ENCODE results near the gene RAB44.

Gene RAB44

DNA sequence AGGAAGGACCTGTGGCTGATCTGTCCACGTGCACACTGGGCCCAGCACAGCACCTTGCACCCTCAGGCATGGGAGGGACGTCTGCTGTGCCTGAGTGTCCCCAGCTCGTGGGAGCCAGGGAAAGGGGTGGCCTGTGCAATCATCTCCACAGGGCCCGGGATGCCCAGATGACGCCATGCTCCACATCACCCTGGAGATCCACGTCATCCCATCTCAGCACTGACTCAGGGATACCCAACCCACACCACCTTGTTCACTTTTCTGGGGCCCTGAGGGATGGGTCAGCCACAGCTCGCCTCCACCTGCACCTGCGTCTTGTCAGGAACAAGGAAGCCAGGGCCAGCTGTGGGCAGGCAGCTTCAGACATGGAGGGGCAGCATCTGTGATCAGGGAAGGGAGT lies 48.2 kb downstream of the RAB44 start:
- Histone ChIP-seq H3K27ac (ENCODE audit: low read depth, low read length, poor library complexity, severe bottlenecking) (no peak overlapping the region), H3K4me2 (ENCODE audit: low read length) (no peak overlapping the region), H3K4me1 (ENCODE audit: insufficient read depth, low read length, severe bottlenecking) (peaks cover 2% of the 10 kb centered on the region), H3K27me3 (ENCODE audit: insufficient read depth, low read length) (no peaks in the 10 kb centered on the region), H2AFZ (ENCODE audit: low read length) (no peak overlapping the region), H4K20me1 (ENCODE audit: insufficient read depth, low read length) (no peaks in the 10 kb centered on the region), H3K9ac (ENCODE audit: low read length) (no peak overlapping the region), H3K36me3 (ENCODE audit: insufficient read depth, low read length) (peaks cover 32% of the 10 kb centered on the region), H3K4me3 (ENCODE audit: low read depth, low read length, poor library complexity, severe bottlenecking) (no peak overlapping the region), H3K9me3 (ENCODE audit: low read length) (no peaks in the 10 kb centered on the region), H3K79me2 (ENCODE audit: insufficient read depth, low read length) (no peaks in the 10 kb centered on the region), H3F3A (ENCODE audit: insufficient read depth, low read length) (no peaks in the 10 kb centered on the region), H3K9me2 (ENCODE audit: low read depth, low read length) (no peaks in the 10 kb centered on the region)
- TF ChIP-seq, protein P1, sequence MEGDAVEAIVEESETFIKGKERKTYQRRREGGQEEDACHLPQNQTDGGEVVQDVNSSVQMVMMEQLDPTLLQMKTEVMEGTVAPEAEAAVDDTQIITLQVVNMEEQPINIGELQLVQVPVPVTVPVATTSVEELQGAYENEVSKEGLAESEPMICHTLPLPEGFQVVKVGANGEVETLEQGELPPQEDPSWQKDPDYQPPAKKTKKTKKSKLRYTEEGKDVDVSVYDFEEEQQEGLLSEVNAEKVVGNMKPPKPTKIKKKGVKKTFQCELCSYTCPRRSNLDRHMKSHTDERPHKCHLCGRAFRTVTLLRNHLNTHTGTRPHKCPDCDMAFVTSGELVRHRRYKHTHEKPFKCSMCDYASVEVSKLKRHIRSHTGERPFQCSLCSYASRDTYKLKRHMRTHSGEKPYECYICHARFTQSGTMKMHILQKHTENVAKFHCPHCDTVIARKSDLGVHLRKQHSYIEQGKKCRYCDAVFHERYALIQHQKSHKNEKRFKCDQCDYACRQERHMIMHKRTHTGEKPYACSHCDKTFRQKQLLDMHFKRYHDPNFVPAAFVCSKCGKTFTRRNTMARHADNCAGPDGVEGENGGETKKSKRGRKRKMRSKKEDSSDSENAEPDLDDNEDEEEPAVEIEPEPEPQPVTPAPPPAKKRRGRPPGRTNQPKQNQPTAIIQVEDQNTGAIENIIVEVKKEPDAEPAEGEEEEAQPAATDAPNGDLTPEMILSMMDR (IDR thresholded peaks at IDR 0.05; ENCODE audit: low read length): no peak
- no peak for TF ChIP-seq EZH2 (IDR thresholded peaks at IDR 0.05; ENCODE audit: borderline replicate concordance, low read length)

DNA sequence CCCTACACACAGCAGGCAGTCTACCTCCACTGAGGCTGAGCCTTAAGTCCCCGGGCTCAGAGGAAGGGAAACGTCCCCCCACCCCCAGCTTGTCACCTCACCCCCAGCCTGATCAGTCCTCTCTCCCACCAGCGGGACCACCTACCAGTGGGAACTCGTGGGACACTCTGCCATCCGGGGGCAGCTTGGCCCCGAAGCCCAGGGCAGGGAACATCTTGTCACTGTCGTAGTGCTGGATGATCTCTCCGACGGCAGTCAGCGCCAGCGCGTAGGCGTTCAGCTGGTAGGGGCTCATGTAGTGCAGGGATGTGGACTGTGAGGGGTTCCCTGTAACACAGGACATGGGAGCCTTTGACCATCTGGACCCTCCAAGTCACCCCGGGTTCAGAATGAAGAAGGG lies 48.6 kb downstream of the RAB44 start:
- no peak overlapping the region for H3K4me2 ChIP-seq (ENCODE audit: low read length)

DNA sequence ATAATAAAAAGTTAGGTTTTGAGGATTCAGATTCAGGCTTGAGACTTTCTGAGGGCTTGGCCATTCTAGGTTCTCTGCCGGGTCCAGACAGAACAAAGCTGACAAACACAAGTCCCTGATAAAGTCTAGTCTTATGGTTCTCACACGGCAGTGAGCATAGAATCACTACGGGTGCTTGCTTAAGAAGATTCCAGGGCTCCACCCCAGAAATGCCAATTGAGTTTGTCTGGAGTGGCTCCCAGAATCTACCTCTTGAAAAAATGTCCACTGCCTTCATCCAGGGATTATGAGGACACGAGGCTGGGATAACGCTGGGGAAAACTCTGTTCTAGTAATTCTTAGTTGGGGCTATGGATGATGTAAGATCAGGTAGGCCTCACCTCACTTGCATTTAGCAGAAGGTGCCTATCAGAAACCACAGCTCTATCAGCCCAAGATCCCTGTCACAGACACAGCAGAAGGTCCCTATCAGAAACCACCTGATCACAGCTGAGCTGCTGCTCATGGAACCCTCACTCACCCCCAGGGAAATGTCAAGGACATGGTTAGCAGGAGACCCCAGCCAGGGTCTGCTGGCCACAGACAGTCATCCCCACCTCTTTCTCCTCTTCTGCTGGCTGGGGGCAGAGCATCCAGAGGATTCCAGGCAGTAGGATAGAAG lies 52.3 kb downstream of the RAB44 start:
- no peaks in the 10 kb centered on the region for H3K9me3 ChIP-seq (ENCODE audit: low read length)
- no peaks in the 10 kb centered on the region for H3F3A ChIP-seq (ENCODE audit: insufficient read depth, low read length)
- no peak overlapping the region for H2AFZ ChIP-seq (ENCODE audit: low read length)
- H3K79me2 ChIP-seq (ENCODE audit: insufficient read depth, low read length): no peaks in the 10 kb centered on the region
- no peak overlapping the region for H3K9ac ChIP-seq (ENCODE audit: low read length)
- peaks cover 25% of the 10 kb centered on the region for H3K4me1 ChIP-seq (ENCODE audit: insufficient read depth, low read length, severe bottlenecking)
- no peak overlapping the region for H3K4me2 ChIP-seq (ENCODE audit: low read length)
- H3K36me3 ChIP-seq (ENCODE audit: insufficient read depth, low read length): peaks cover 62% of the 10 kb centered on the region
- TF ChIP-seq EZH2 (IDR thresholded peaks at IDR 0.05; ENCODE audit: borderline replicate concordance, low read length): no peak
- TF ChIP-seq, protein P1 (IDR thresholded peaks at IDR 0.05; ENCODE audit: low read length): no peak
- H3K27ac ChIP-seq (ENCODE audit: low read depth, low read length, poor library complexity, severe bottlenecking): no peak overlapping the region
- H3K4me3 ChIP-seq (ENCODE audit: low read depth, low read length, poor library complexity, severe bottlenecking): no peak overlapping the region
- no peaks in the 10 kb centered on the region for H3K27me3 ChIP-seq (ENCODE audit: insufficient read depth, low read length)
- H3K9me2 ChIP-seq (ENCODE audit: low read depth, low read length): no peaks in the 10 kb centered on the region
- no peaks in the 10 kb centered on the region for H4K20me1 ChIP-seq (ENCODE audit: insufficient read depth, low read length)

More for the DNA sequence above, 48.6 kb downstream of the RAB44 start:
- H3K27ac ChIP-seq (ENCODE audit: low read depth, low read length, poor library complexity, severe bottlenecking): no peak overlapping the region
- no peaks in the 10 kb centered on the region for H4K20me1 ChIP-seq (ENCODE audit: insufficient read depth, low read length)
- peaks cover 36% of the 10 kb centered on the region for H3K36me3 ChIP-seq (ENCODE audit: insufficient read depth, low read length)
- H3K79me2 ChIP-seq (ENCODE audit: insufficient read depth, low read length): no peaks in the 10 kb centered on the region
- H3K4me1 ChIP-seq (ENCODE audit: insufficient read depth, low read length, severe bottlenecking): no peaks in the 10 kb centered on the region
- H3K27me3 ChIP-seq (ENCODE audit: insufficient read depth, low read length): no peaks in the 10 kb centered on the region
- no peaks in the 10 kb centered on the region for H3K9me2 ChIP-seq (ENCODE audit: low read depth, low read length)
- TF ChIP-seq, protein P1 (IDR thresholded peaks at IDR 0.05; ENCODE audit: low read length): no peak
- TF ChIP-seq EZH2 (IDR thresholded peaks at IDR 0.05; ENCODE audit: borderline replicate concordance, low read length): no peak
- H2AFZ ChIP-seq (ENCODE audit: low read length): no peak overlapping the region
- no peaks in the 10 kb centered on the region for H3K9me3 ChIP-seq (ENCODE audit: low read length)
- no peak overlapping the region for H3K9ac ChIP-seq (ENCODE audit: low read length)
- no peak overlapping the region for H3K4me3 ChIP-seq (ENCODE audit: low read depth, low read length, poor library complexity, severe bottlenecking)
- H3F3A ChIP-seq (ENCODE audit: insufficient read depth, low read length): no peaks in the 10 kb centered on the region

Measured in OCI-LY1 (cell line).